IMR-90 (cell line): Measurements from ENCODE around the gene TRPV3. TPM values are rescaled to one million over a fixed set of nuclear protein-coding genes. Genes with fewer than 3 reads are reported as not detected.

Source experiments
- ATAC-seq: fragments of 200-7000 bp; cut with Tn5 transposase; 2 replicates; pipeline ENCODE4 v1.9.1; 2020; ENCODE audit warnings: low read depth, mild to moderate bottlenecking, moderate library complexity
- BruUV-seq: library from RNA; stranded (reverse); fragments of 400-500 nt; replicated peaks from 2 replicates; lab custom pipeline; 2021; lab: Mats Ljungman, UMichigan
- CTCF ChIA-PET: fragments of 300-600 bp; formaldehyde crosslinking; extraction: SDS; loops from one replicate; lab custom pipeline; 2021; ENCODE audit warnings: antibody characterized with exemption; lab: Yijun Ruan, JAX
- POLR2A ChIA-PET: fragments of 300-600 bp; sonication (Branson Sonifier 250); formaldehyde crosslinking; loops from one replicate; lab custom pipeline; 2022; ENCODE audit warnings: antibody characterized with exemption; ENCODE audit not compliant: unreplicated experiment; lab: Charles Lee
- DNase-seq: peaks from one replicate; pipeline ENCODE4 v3.0.0; 2013
- H2AFZ ChIP-seq: replicated peaks from 2 replicates; pipeline ENCODE3; 2013; ENCODE audit warnings: low read length, mild to moderate bottlenecking; ENCODE audit not compliant: poor library complexity
- H2AK5ac ChIP-seq: 2 replicates; pipeline ENCODE4 v1.6.1; 2013; ENCODE audit warnings: low read depth, low read length, inconsistent platforms
- H2AK9ac ChIP-seq: replicated peaks from 2 replicates; pipeline ENCODE3; 2013; ENCODE audit warnings: mild to moderate bottlenecking, low read depth, low read length, moderate library complexity; ENCODE audit not compliant: poor library complexity
- H2BK120ac ChIP-seq: 2 replicates; pipeline ENCODE4 v1.6.1; 2013; ENCODE audit warnings: low read depth, low read length, inconsistent platforms
- H2BK15ac ChIP-seq: 3 replicates; pipeline ENCODE4 v1.6.1; 2013; ENCODE audit warnings: low read depth, low read length, inconsistent platforms
- H2BK20ac ChIP-seq: 2 replicates; pipeline ENCODE4 v1.6.1; 2013; ENCODE audit warnings: low read depth, mild to moderate bottlenecking, inconsistent platforms, low read length, moderate library complexity
- H2BK5ac ChIP-seq: 2 replicates; pipeline ENCODE4 v1.6.1; 2013; ENCODE audit warnings: mild to moderate bottlenecking, low read depth, low read length, inconsistent platforms; ENCODE audit not compliant: poor library complexity, severe bottlenecking
- H3K14ac ChIP-seq: replicated peaks from 2 replicates; pipeline ENCODE4 v1.6.1; 2013; ENCODE audit warnings: low read depth, low read length, inconsistent platforms
- H3K18ac ChIP-seq: 2 replicates; pipeline ENCODE4 v1.6.1; 2013; ENCODE audit warnings: low read depth, low read length, control low read depth
- H3K23ac ChIP-seq: 2 replicates; pipeline ENCODE4 v1.6.1; 2013; ENCODE audit warnings: low read depth, low read length, inconsistent platforms
- H3K27ac ChIP-seq: 2 replicates; pipeline ENCODE4 v1.5.1; 2013; ENCODE audit warnings: mild to moderate bottlenecking, control low read depth, low read length; ENCODE audit not compliant: insufficient read depth
- H3K27me3 ChIP-seq: 2 replicates; pipeline ENCODE4 v1.6.1; 2013; ENCODE audit warnings: low read length; ENCODE audit not compliant: control insufficient read depth, insufficient read depth
- H3K36me3 ChIP-seq: 2 replicates; pipeline ENCODE4 v1.6.1; 2013; ENCODE audit warnings: low read length, mixed read lengths; ENCODE audit not compliant: control insufficient read depth, insufficient read depth
- H3K4ac ChIP-seq: 2 replicates; pipeline ENCODE4 v1.6.1; 2013; ENCODE audit warnings: low read depth, low read length, inconsistent platforms
- H3K4me1 ChIP-seq: 2 replicates; pipeline ENCODE4 v1.6.1; 2013; ENCODE audit warnings: low read length, mixed read lengths; ENCODE audit not compliant: control insufficient read depth, insufficient read depth
- H3K4me2 ChIP-seq: 2 replicates; pipeline ENCODE4 v1.6.1; 2013; ENCODE audit warnings: low read depth, mild to moderate bottlenecking, control low read depth, low read length, moderate library complexity
- H3K4me3 ChIP-seq: 2 replicates; pipeline ENCODE4 v1.5.1; 2013; ENCODE audit warnings: low read depth, mild to moderate bottlenecking, control low read depth, low read length, moderate library complexity; ENCODE audit not compliant: insufficient read depth
- H3K56ac ChIP-seq: 2 replicates; pipeline ENCODE4 v1.6.1; 2013; ENCODE audit warnings: low read length, inconsistent platforms; ENCODE audit not compliant: insufficient read depth; ENCODE audit errors: extremely low read depth
- H3K79me1 ChIP-seq, 2 experiments: 2 replicates each; pipeline ENCODE4 v1.6.1; 2013; ENCODE audit warnings: low read length in 2 of 2, inconsistent platforms in 1 of 2, low read depth in 1 of 2
- H3K9ac ChIP-seq: 2 replicates; pipeline ENCODE4 v1.6.1; 2013; ENCODE audit warnings: low read depth, low read length, control low read depth
- H3K9me1 ChIP-seq: 2 replicates; pipeline ENCODE4 v1.6.1; 2013; ENCODE audit warnings: low read length, inconsistent platforms; ENCODE audit not compliant: insufficient read depth
- H3K9me3 ChIP-seq: 2 replicates; pipeline ENCODE4 v1.6.1; 2013; ENCODE audit warnings: low read length; ENCODE audit not compliant: control insufficient read depth, insufficient read depth
- H4K20me1 ChIP-seq: 2 replicates; pipeline ENCODE4 v1.6.1; 2013; ENCODE audit warnings: low read length, inconsistent platforms; ENCODE audit not compliant: insufficient read depth
- H4K5ac ChIP-seq: 2 replicates; pipeline ENCODE4 v1.6.1; 2013; ENCODE audit warnings: mild to moderate bottlenecking, low read depth, low read length, control low read depth
- H4K8ac ChIP-seq, 2 experiments: 2 replicates each; pipeline ENCODE4 v1.6.1; 2013; ENCODE audit warnings: low read depth in 2 of 2, low read length in 2 of 2, control low read depth in 1 of 2, inconsistent platforms in 1 of 2
- H4K91ac ChIP-seq: 2 replicates; pipeline ENCODE4 v1.6.1; 2013; ENCODE audit warnings: low read depth, low read length, inconsistent platforms; ENCODE audit not compliant: insufficient read depth
- POLR2A ChIP-seq: IDR thresholded peaks from 2 replicates; pipeline ENCODE4 v1.6.1; 2012; ENCODE audit warnings: mild to moderate bottlenecking, low read depth, low read length
- RCOR1 ChIP-seq: IDR thresholded peaks from 2 replicates; pipeline ENCODE4 v1.6.1; 2012; ENCODE audit warnings: mild to moderate bottlenecking, low read length, improper control_type of control experiment; ENCODE audit not compliant: insufficient replicate concordance
- RFX5 ChIP-seq: IDR thresholded peaks from 2 replicates; pipeline ENCODE4 v1.8.0; 2012; ENCODE audit warnings: low read depth, mild to moderate bottlenecking, low read length, moderate library complexity
- SMC3 ChIP-seq: fragments of 150-350 bp; IDR thresholded peaks from 2 replicates; pipeline ENCODE4 v1.6.1; 2016; ENCODE audit warnings: low read depth, mild to moderate bottlenecking, antibody characterized with exemption, low read length, moderate library complexity
- WGBS, 2 experiments: methylation state at CpG; one replicate each; pipeline versions ENCODE4 v1.1.5 to v1.1.7; 2013; ENCODE audit warnings: missing lambda C conversion rate in 2 of 2; ENCODE audit not compliant: insufficient read length in 1 of 2; ENCODE audit errors: extremely low coverage in 2 of 2; 5-methylcytosine and 5-hydroxymethylcytosine counted together
- dilution Hi-C: fragments of 300-500 bp; cut with HindIII; formaldehyde crosslinking; loops from one replicate; pipeline ENCODE4 v1.14.3; 2018; ENCODE audit warnings: low sequenced_read_pairs; ENCODE audit not compliant: unreplicated experiment
- in situ Hi-C: fragments of 300-500 bp; cut with MboI; formaldehyde crosslinking; loops from 3 replicates; pipeline ENCODE4 v1.14.3; 2019; ENCODE audit warnings: low sequenced_read_pairs, inconsistent platforms, mixed read lengths
- intact Hi-C: fragments of 100-400 bp; cut with micrococcal nuclease; formaldehyde crosslinking; loops from 2 replicates; pipeline ENCODE4 v1.10.0; 2022
- polyA plus RNA-seq, 3 experiments: library from polyadenylated mRNA; depleted of rRNA; stranded (reverse); fragments of >200 nt; gene quantifications; 2 replicates each; pipeline ENCODE4 v1.2.3, GENCODE V29; 2012; ENCODE audit warnings: low replicate concordance in 1 of 3
- total RNA-seq: library from RNA; depleted of rRNA; stranded (reverse); fragments of >200 nt; gene quantifications from 2 replicates; pipeline ENCODE4 v1.2.3, GENCODE V29; 2012
- TF ChIP-seq, protein P1 (sequence below): fragments of 150-350 bp; IDR thresholded peaks from 2 replicates; pipeline ENCODE4 v1.6.1; 2016; ENCODE audit warnings: low read depth, mild to moderate bottlenecking, low read length, moderate library complexity, borderline replicate concordance
- TF ChIP-seq, protein P2 (sequence below): fragments of 150-350 bp; IDR thresholded peaks from 2 replicates; pipeline ENCODE4 v1.6.1; 2017; ENCODE audit warnings: mild to moderate bottlenecking, antibody characterized with exemption, low read length, low read depth

Gene TRPV3
- total and polyA plus RNA-seq, 2 of the 4 experiments (the other 2 are of a cell fraction) = 0.18 to 0.26 TPM

DNA sequence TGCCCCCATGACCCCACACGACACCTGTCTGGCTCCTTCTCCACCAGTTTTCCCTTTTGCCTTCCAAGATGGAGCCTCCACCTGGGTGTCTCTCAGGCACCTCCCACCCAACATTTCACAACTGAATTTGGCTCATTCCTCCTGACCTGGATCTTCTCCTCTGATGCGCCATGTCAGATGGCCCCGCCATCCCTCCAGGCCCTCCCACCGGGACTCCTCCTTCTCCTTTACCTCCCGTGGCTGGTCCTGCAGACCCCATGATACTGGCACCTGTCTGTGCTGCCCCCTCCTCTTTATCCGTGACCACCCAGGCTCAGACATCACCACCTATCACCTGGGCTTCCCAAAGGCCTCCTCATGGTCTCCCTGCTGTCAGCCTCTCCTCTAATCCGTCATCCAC lies 4.7 kb downstream of the TRPV3 start:
- no TSS peak for BruUV-seq
- Histone ChIP-seq H2AK9ac (no peak overlapping the region), H3K18ac (no peak overlapping the region), H4K91ac (no peak overlapping the region), H3K79me1 (no peaks in the 10 kb centered on the region), H3K9me1 (no peaks in the 10 kb centered on the region), H2AFZ (no peak overlapping the region), H3K56ac (no peak overlapping the region), H2BK5ac (no peak overlapping the region), H2BK15ac (no peak overlapping the region), H3K4me1 (no peaks in the 10 kb centered on the region), H3K14ac (no peak overlapping the region), H3K27me3 (peaks cover 2% of the 10 kb centered on the region; the same call in 1 of the 2 replicates), H2BK120ac (no peak overlapping the region), H2AK5ac (no peak overlapping the region), H3K4me3 (no peak overlapping the region), H4K8ac (no peak overlapping the region), H3K27ac (no peak overlapping the region), H3K4me2 (no peak overlapping the region), H3K9me3 (no peaks in the 10 kb centered on the region), H3K4ac (no peak overlapping the region), H3K23ac (no peak overlapping the region), H4K5ac (no peak overlapping the region), H3K36me3 (no peaks in the 10 kb centered on the region), H2BK20ac (no peak overlapping the region), H3K9ac (no peak overlapping the region), H4K20me1 (no peaks in the 10 kb centered on the region)
- ATAC-seq = no peak
- in situ Hi-C loops = no loop called here
- TF ChIP-seq POLR2A (no peak), RFX5 (no peak), SMC3 (no peak), RCOR1 (no peak)
- TF ChIP-seq, protein P1, sequence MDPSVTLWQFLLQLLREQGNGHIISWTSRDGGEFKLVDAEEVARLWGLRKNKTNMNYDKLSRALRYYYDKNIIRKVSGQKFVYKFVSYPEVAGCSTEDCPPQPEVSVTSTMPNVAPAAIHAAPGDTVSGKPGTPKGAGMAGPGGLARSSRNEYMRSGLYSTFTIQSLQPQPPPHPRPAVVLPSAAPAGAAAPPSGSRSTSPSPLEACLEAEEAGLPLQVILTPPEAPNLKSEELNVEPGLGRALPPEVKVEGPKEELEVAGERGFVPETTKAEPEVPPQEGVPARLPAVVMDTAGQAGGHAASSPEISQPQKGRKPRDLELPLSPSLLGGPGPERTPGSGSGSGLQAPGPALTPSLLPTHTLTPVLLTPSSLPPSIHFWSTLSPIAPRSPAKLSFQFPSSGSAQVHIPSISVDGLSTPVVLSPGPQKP = no peak
- TF ChIP-seq, protein P2, sequence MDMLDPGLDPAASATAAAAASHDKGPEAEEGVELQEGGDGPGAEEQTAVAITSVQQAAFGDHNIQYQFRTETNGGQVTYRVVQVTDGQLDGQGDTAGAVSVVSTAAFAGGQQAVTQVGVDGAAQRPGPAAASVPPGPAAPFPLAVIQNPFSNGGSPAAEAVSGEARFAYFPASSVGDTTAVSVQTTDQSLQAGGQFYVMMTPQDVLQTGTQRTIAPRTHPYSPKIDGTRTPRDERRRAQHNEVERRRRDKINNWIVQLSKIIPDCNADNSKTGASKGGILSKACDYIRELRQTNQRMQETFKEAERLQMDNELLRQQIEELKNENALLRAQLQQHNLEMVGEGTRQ = no peak
- no peak for DNase-seq
- WGBS, 2 experiments = 79% methylated on average over 6 of the region's 7 CpGs; no CpG with 5 or more reads in 1 of the 2 experiments
- CTCF ChIA-PET = no interaction called here
- intact Hi-C loops = no loop called here
- POLR2A ChIA-PET = no interaction called here
- dilution Hi-C loops = no loop called here
